ENCODE measurements around the gene NMNAT3.

GRCh38 chr3:139526146-139526545, 151.6 kb downstream of the NMNAT3 start:
- TF ChIP-seq, protein P1, sequence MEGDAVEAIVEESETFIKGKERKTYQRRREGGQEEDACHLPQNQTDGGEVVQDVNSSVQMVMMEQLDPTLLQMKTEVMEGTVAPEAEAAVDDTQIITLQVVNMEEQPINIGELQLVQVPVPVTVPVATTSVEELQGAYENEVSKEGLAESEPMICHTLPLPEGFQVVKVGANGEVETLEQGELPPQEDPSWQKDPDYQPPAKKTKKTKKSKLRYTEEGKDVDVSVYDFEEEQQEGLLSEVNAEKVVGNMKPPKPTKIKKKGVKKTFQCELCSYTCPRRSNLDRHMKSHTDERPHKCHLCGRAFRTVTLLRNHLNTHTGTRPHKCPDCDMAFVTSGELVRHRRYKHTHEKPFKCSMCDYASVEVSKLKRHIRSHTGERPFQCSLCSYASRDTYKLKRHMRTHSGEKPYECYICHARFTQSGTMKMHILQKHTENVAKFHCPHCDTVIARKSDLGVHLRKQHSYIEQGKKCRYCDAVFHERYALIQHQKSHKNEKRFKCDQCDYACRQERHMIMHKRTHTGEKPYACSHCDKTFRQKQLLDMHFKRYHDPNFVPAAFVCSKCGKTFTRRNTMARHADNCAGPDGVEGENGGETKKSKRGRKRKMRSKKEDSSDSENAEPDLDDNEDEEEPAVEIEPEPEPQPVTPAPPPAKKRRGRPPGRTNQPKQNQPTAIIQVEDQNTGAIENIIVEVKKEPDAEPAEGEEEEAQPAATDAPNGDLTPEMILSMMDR (IDR thresholded peaks at IDR 0.05): no peak
- no peak for TF ChIP-seq POLR2AphosphoS5 (IDR thresholded peaks at IDR 0.05)
